Measurements from ENCODE around the gene IGFBP2.

The IGFBP2 gene

DNA sequence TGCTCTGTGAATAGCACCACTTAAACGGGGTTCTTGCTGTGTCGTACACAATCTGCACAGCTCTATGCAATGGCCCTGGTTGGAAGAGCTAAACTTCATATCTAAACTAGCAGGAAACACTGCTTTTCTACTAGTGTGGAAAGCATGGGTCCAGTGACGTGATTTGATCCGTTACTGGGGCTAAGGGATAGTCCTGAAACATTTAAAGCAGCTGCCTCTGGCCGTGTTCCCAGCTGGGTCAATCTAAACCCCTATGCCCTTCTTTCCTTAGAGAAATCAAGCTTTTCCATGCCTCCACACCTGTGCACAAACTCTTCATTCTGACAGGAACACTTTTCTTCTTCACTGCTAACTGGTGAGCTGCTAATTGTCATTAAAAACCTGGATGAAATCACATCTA, 67.6 kb downstream of the IGFBP2 start:
- Histone ChIP-seq H3F3A (ENCODE audit: insufficient read depth) (no peaks in the 10 kb centered on the region), H3K79me2 (ENCODE audit: insufficient read depth, low read length) (no peaks in the 10 kb centered on the region), H3K9ac (ENCODE audit: low read length) (no peak overlapping the region), H3K27me3 (ENCODE audit: low read length) (no peaks in the 10 kb centered on the region), H2AFZ (ENCODE audit: low read depth, low read length, severe bottlenecking) (no peak overlapping the region), H4K20me1 (ENCODE audit: low read depth, low read length) (no peaks in the 10 kb centered on the region), H3K9me2 (replicated peaks; ENCODE audit: insufficient read depth, low read length) (no peaks in the 10 kb centered on the region), H3K4me3 (ENCODE audit: insufficient read depth, low read length, poor library complexity, severe bottlenecking) (no peak overlapping the region), H3K36me3 (ENCODE audit: low read length) (no peaks in the 10 kb centered on the region), H3K9me3 (ENCODE audit: insufficient read depth, low read length) (no peaks in the 10 kb centered on the region), H3K4me2 (ENCODE audit: low read depth, low read length, poor library complexity, severe bottlenecking) (no peak overlapping the region), H3K27ac (ENCODE audit: low read depth, low read length) (no peak overlapping the region)
- TF ChIP-seq, protein P1, sequence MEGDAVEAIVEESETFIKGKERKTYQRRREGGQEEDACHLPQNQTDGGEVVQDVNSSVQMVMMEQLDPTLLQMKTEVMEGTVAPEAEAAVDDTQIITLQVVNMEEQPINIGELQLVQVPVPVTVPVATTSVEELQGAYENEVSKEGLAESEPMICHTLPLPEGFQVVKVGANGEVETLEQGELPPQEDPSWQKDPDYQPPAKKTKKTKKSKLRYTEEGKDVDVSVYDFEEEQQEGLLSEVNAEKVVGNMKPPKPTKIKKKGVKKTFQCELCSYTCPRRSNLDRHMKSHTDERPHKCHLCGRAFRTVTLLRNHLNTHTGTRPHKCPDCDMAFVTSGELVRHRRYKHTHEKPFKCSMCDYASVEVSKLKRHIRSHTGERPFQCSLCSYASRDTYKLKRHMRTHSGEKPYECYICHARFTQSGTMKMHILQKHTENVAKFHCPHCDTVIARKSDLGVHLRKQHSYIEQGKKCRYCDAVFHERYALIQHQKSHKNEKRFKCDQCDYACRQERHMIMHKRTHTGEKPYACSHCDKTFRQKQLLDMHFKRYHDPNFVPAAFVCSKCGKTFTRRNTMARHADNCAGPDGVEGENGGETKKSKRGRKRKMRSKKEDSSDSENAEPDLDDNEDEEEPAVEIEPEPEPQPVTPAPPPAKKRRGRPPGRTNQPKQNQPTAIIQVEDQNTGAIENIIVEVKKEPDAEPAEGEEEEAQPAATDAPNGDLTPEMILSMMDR (IDR thresholded peaks at IDR 0.05; ENCODE audit: insufficient read depth, low read length, poor library complexity, severe bottlenecking) = no peak
- no peak for TF ChIP-seq EZH2phosphoT487 (conservative IDR thresholded peaks at IDR 0.05; ENCODE audit: low read length)

DNA sequence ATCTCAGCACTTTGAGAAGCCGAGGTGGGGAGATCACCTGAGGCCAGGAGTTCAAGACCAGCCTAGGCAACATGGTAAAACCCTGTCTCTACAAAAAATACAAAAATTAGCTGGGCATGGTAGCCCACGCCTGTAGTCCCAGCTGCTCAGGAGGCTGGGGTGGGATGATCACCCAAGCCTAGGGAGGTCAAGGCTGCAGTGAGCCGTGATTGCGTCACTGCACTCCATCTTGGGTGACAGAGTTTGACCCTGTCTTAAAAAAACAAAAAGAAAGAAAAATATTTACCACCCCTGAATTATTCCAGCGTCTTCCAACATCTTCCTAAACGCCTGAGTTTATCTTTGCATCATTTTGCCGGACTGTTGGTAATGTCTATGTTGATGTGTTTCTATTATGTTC, 68.3 kb downstream of the IGFBP2 start:
- TF ChIP-seq, protein P1 (IDR thresholded peaks at IDR 0.05; ENCODE audit: insufficient read depth, low read length, poor library complexity, severe bottlenecking) = no peak
- no peak for TF ChIP-seq EZH2phosphoT487 (conservative IDR thresholded peaks at IDR 0.05; ENCODE audit: low read length)
- Histone ChIP-seq H3K27me3 (ENCODE audit: low read length) (no peaks in the 10 kb centered on the region), H3K9me3 (ENCODE audit: insufficient read depth, low read length) (no peaks in the 10 kb centered on the region), H3K27ac (ENCODE audit: low read depth, low read length) (no peak overlapping the region), H3K4me3 (ENCODE audit: insufficient read depth, low read length, poor library complexity, severe bottlenecking) (no peak overlapping the region), H3K9ac (ENCODE audit: low read length) (no peak overlapping the region), H3F3A (ENCODE audit: insufficient read depth) (no peaks in the 10 kb centered on the region), H3K4me2 (ENCODE audit: low read depth, low read length, poor library complexity, severe bottlenecking) (no peak overlapping the region), H4K20me1 (ENCODE audit: low read depth, low read length) (no peaks in the 10 kb centered on the region), H3K79me2 (ENCODE audit: insufficient read depth, low read length) (no peaks in the 10 kb centered on the region), H3K36me3 (ENCODE audit: low read length) (no peaks in the 10 kb centered on the region), H3K9me2 (replicated peaks; ENCODE audit: insufficient read depth, low read length) (no peaks in the 10 kb centered on the region), H2AFZ (ENCODE audit: low read depth, low read length, severe bottlenecking) (no peak overlapping the region)

DNA sequence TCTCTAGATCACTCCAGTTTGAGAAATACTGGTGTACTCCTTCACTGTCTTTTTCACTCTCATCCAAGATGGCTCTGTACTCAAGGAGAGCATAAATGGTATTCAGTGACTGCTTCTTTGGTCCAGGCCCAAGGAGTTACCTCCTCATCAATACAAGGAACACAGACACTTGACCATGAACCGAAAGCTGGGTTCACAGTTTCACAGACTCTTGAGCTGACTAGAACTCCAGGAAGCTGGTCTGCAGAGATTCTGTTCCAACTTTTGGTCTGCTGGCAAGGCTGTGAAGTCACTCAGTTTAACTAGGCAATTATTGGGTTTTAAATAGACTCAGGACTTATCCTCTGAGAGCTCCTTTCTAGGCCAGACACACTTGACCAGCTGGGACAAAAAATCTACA, 69.5 kb downstream of the IGFBP2 start:
- no peak overlapping the region for H2AFZ ChIP-seq (ENCODE audit: low read depth, low read length, severe bottlenecking)
- no peaks in the 10 kb centered on the region for H3K27me3 ChIP-seq (ENCODE audit: low read length)
- TF ChIP-seq EZH2phosphoT487 (conservative IDR thresholded peaks at IDR 0.05; ENCODE audit: low read length) = no peak
- TF ChIP-seq, protein P1 (IDR thresholded peaks at IDR 0.05; ENCODE audit: insufficient read depth, low read length, poor library complexity, severe bottlenecking) = no peak

More for the DNA sequence above, 69.5 kb downstream of the IGFBP2 start:
- no peak overlapping the region for H3K9ac ChIP-seq (ENCODE audit: low read length)
- H3F3A ChIP-seq (ENCODE audit: insufficient read depth) = no peaks in the 10 kb centered on the region
- H3K9me3 ChIP-seq (ENCODE audit: insufficient read depth, low read length) = no peaks in the 10 kb centered on the region
- H3K36me3 ChIP-seq (ENCODE audit: low read length) = no peaks in the 10 kb centered on the region
- H3K4me3 ChIP-seq (ENCODE audit: insufficient read depth, low read length, poor library complexity, severe bottlenecking) = no peak overlapping the region
- no peaks in the 10 kb centered on the region for H3K79me2 ChIP-seq (ENCODE audit: insufficient read depth, low read length)
- H4K20me1 ChIP-seq (ENCODE audit: low read depth, low read length) = no peaks in the 10 kb centered on the region
- no peak overlapping the region for H3K27ac ChIP-seq (ENCODE audit: low read depth, low read length)
- H3K4me2 ChIP-seq (ENCODE audit: low read depth, low read length, poor library complexity, severe bottlenecking) = no peak overlapping the region
- no peaks in the 10 kb centered on the region for H3K9me2 ChIP-seq (replicated peaks; ENCODE audit: insufficient read depth, low read length)
